ENCODE measurements around the gene TPCN2. TPM values are rescaled to one million over a fixed set of nuclear protein-coding genes. Genes with fewer than 3 reads are reported as not detected.

Gene TPCN2
- total and polyA plus RNA-seq, 2 experiments from 2014 or later: 39.4 to 42.2 TPM

DNA sequence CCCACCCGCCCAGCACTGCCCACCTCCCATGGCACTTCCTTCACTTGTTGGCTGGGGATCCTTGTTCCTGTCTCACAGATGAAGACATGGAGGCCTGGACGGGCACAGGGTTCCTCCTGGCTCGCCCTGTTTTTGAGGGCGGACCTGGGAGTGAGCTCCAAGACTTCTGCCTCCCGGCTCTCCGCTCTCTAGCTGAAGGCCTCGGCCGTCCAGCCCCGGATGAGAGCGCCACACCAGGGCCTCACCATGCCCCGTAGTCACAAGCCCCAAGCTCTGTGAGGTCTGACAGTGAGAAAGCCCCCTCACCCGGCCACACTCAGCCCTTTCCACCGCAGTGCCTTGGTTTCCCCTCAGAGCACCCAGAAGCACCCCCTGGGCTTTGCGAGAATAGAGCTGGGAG is 9.1 kb downstream of the TPCN2 start:
- no peak overlapping the region for H3K27ac ChIP-seq
- H3K27me3 ChIP-seq: no peaks in the 10 kb centered on the region
- TF ChIP-seq CTCF (IDR thresholded peaks at IDR 0.05; ENCODE audit: low read depth, low read length): no peak
- no peak overlapping the region for H3K4me3 ChIP-seq
- peaks cover 8% of the 10 kb centered on the region for H3K36me3 ChIP-seq
- peaks cover 7% of the 10 kb centered on the region for H3K4me1 ChIP-seq (ENCODE audit: low read depth)
- H3K9me3 ChIP-seq (ENCODE audit: low read depth): no peaks in the 10 kb centered on the region
- DNase-seq (ENCODE audit: low read depth in 1 of 2, low spot score in 1 of 2): no peak

DNA sequence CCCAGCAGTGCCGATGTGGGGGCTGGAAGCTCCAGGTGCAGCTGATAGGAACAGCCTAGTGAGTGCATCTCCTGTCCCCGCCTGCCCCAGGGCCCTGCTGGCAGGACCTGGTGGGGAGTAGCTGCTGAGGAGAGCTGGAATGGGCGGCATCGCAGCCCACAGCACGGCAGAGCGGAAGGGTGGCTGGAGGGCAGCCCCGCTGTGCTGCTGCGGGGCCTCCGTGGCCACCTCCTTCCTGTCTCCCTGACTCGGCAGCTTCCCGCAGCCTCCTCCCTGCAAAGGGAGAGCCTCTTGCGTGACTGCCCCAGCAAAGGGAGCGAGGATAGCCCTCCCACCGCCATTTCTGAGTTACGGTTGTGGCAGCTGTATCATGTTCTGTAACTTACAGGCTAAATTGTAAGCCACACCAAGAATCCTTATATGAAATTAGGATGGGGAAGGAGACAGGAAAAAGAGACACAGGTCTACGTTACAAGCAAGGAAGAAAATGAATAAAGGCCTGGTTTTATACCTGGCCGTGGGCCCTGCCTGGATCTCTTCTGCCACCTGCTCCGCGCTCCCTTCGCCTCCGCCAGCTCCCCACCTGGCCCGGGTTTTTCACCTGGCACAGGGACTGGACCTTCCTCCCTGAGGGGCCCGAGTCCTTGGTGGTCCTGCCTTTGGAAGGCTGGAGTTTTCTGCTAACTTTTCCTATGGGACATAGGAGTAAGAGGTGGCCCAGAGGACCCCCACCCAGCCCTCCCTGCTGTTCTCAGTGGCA is 10.0 kb downstream of the TPCN2 start:
- Histone ChIP-seq H3K36me3 (peaks cover 13% of the 10 kb centered on the region), H3K4me1 (ENCODE audit: low read depth) (peaks cover 2% of the 10 kb centered on the region), H3K9me3 (ENCODE audit: low read depth) (no peaks in the 10 kb centered on the region), H3K4me3 (no peak overlapping the region), H3K27me3 (no peaks in the 10 kb centered on the region), H3K27ac (no peak overlapping the region)
- no peak for DNase-seq (ENCODE audit: low read depth in 1 of 2, low spot score in 1 of 2)
- TF ChIP-seq CTCF (IDR thresholded peaks at IDR 0.05; ENCODE audit: low read depth, low read length): no peak

GRCh38 chr11:69059429-69059828 is 10.7 kb downstream of the TPCN2 start:
- TF ChIP-seq CTCF (IDR thresholded peaks at IDR 0.05; ENCODE audit: low read depth, low read length): no peak
- no peak for DNase-seq (ENCODE audit: low read depth in 1 of 2, low spot score in 1 of 2)
- Histone ChIP-seq H3K36me3 (peaks cover 14% of the 10 kb centered on the region), H3K27ac (no peak overlapping the region), H3K4me3 (no peak overlapping the region), H3K9me3 (ENCODE audit: low read depth) (no peaks in the 10 kb centered on the region), H3K4me1 (ENCODE audit: low read depth) (peaks cover 2% of the 10 kb centered on the region), H3K27me3 (no peaks in the 10 kb centered on the region)

- DNase-seq (ENCODE audit: low read depth in 1 of 2, low spot score in 1 of 2): no peak
- Histone ChIP-seq H3K36me3 (peaks cover 12% of the 10 kb centered on the region), H3K4me3 (no peak overlapping the region), H3K27ac (no peak overlapping the region), H3K9me3 (ENCODE audit: low read depth) (no peaks in the 10 kb centered on the region), H3K4me1 (ENCODE audit: low read depth) (peaks cover 2% of the 10 kb centered on the region), H3K27me3 (no peaks in the 10 kb centered on the region)
- TF ChIP-seq CTCF (IDR thresholded peaks at IDR 0.05; ENCODE audit: low read depth, low read length): no peak
Observed at GRCh38 chr11:69059985-69060384, 11.3 kb downstream of the TPCN2 start.

GRCh38 chr11:69060806-69061712 is 12.3 kb downstream of the TPCN2 start:
- Histone ChIP-seq H3K9me3 (ENCODE audit: low read depth) (no peaks in the 10 kb centered on the region), H3K36me3 (peaks cover 11% of the 10 kb centered on the region), H3K4me1 (ENCODE audit: low read depth) (peaks cover 2% of the 10 kb centered on the region), H3K4me3 (no peak overlapping the region), H3K27me3 (no peaks in the 10 kb centered on the region), H3K27ac (no peak overlapping the region)
- no peak for DNase-seq (ENCODE audit: low read depth in 1 of 2, low spot score in 1 of 2)
- no peak for TF ChIP-seq CTCF (IDR thresholded peaks at IDR 0.05; ENCODE audit: low read depth, low read length)

Measured in cardiac muscle cell (in vitro differentiated cells and primary cell).